Coronary artery (tissue), 2 donors: ENCODE measurements around the gene FRMPD4.

Experiments
- DNase-seq: peaks from one replicate; pipeline ENCODE4 v3.0.0-alpha.2; 2017; ENCODE audit warnings: low spot score
- H3K27ac ChIP-seq, 2 donors: fragments of 200-600 bp; sonication (generic); one replicate each; pipeline ENCODE4 v1.5.1; 2016 to 2019
- H3K4me3 ChIP-seq: fragments of 200-600 bp; sonication (generic); 2 replicates; pipeline ENCODE4 v1.5.1; 2016; ENCODE audit warnings: mild to moderate bottlenecking, moderate library complexity
- TF ChIP-seq, protein P1 (sequence below): fragments of 200-600 bp; sonication (generic); IDR thresholded peaks from one replicate; pipeline ENCODE4 v1.5.1; 2019; ENCODE audit warnings: antibody characterized with exemption

The FRMPD4 gene

DNA sequence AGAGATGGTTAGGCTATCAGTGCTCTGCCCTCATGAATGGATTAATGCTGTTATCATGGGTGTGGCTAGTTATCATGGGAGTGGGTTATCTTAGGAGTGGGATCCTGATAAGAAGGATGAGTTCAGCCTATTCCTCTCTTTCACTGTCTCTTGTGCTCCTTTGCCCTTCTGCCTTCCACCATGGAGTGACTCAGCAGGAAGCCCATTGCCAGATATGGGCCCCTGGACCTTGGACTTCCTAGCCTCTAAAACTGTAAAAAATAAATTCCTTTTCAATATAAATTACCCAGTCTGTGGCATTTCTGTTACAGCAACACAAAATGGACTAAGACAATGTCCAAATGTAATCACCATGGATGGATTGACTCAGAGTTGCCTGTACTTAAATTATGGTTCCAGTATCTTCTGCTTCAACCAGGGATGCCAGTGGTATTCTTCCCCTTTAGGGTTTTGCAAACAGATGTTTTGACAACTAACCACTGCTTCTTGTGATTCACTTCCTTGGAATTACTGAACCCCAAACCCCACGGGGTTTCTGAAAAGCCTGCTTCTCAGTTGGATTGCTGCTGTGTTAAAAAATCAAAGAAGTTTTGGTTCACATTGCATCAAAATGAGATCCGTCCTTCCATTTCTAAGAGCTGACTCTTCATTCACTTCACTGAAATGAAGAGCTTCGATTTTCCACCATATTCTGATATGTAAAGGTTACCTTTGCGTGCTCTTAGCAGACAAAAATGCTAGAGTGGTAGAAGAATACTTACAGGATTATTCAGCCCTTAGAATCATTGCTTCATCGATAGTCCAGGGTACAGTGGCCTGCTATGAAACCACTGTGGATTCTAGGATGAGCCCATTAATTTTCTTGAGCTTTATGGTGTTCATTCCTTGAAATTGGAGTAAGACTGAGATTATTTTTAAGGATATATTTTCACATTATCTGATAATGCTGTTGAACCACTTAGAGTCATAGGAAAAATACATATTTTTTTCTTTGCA lies 107.7 kb downstream of the FRMPD4 start:
- no peak for DNase-seq
- H3K27ac ChIP-seq: no peak overlapping the region
- no peak overlapping the region for H3K4me3 ChIP-seq
- TF ChIP-seq, protein P1, sequence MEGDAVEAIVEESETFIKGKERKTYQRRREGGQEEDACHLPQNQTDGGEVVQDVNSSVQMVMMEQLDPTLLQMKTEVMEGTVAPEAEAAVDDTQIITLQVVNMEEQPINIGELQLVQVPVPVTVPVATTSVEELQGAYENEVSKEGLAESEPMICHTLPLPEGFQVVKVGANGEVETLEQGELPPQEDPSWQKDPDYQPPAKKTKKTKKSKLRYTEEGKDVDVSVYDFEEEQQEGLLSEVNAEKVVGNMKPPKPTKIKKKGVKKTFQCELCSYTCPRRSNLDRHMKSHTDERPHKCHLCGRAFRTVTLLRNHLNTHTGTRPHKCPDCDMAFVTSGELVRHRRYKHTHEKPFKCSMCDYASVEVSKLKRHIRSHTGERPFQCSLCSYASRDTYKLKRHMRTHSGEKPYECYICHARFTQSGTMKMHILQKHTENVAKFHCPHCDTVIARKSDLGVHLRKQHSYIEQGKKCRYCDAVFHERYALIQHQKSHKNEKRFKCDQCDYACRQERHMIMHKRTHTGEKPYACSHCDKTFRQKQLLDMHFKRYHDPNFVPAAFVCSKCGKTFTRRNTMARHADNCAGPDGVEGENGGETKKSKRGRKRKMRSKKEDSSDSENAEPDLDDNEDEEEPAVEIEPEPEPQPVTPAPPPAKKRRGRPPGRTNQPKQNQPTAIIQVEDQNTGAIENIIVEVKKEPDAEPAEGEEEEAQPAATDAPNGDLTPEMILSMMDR: no peak

DNA sequence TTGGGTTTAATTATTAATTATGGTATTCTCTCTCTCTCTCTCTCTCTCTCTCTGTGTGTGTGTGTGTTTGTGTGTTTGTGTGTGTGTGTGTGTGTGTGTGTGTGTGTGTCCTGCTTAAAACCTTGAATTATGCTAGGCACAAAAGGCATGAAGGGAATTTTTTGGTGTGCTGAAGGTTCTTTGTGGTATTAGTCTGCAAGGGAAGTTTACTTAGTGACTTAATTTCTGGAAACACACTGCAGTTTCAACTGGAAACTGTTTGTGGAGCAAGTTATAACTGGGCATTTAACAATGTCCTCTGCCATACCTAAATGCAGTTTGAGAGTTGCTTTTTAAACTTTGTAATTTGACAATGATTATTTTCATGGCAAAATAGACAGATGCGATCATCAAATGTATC lies 111.7 kb downstream of the FRMPD4 start:
- H3K27ac ChIP-seq: no peak overlapping the region
- TF ChIP-seq, protein P1: no peak
- no peak for DNase-seq
- no peak overlapping the region for H3K4me3 ChIP-seq

DNA sequence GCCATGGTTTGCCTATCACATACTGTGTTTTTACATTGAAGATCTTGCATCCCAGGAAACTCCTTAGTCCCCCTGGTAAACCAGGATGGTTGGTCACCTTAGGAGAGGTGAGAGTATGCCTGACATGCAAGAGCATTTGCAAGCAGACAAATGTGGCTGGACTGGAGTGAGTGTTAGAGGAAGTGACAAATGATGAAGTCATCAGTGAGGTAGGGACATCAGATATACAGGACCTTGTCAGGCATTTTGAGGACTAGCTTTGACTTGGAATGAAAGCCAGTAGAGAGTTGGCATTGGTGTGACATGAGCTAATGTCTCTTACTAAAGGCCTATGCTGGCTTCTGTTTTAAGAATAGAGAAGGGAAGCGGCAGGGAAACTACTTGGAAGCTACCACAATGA lies 124.9 kb downstream of the FRMPD4 start:
- no peak for DNase-seq
- Histone ChIP-seq H3K27ac (no peak overlapping the region), H3K4me3 (no peak overlapping the region)
- TF ChIP-seq, protein P1: no peak

DNA sequence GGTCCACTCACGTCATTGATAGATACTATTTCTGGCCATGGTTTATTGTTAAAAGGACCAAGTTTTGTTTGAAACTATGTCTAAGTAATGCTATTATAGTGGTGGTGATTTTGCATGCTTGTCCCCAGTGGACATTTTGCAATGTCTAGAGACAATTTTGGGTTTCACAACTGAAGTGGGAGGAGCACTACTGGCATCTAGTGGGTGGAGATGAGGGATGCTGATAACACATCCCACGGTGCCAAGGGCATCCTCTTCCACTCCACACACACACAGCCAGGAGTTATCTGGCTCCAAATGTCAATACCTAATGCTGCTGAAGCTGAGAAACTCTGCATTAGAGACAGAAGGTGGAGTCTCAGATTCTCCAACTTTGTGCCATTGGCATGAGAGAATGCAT lies 131.2 kb downstream of the FRMPD4 start:
- H3K27ac ChIP-seq: no peak overlapping the region
- TF ChIP-seq, protein P1: no peak
- no peak for DNase-seq
- no peak overlapping the region for H3K4me3 ChIP-seq

DNA sequence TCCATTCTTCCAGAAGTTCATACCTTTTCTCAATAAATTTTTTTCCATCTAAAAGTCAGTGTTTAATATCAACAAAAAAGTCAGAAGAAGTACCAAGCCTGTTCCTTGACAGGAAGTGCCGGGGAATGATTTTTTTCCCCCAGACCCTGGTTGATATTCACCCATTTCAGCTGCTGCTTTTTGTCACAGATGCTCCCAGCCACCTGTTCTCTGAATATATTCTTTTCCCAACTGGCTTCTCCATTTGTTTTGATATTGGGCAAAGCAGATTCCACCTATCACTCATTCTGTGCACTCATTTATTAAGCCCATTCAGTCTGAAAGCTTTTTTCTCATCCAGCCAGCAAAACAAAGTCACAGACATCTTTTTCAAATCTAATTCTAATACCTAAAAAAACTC lies 139.9 kb downstream of the FRMPD4 start:
- H3K27ac ChIP-seq: no peak overlapping the region
- TF ChIP-seq, protein P1: no peak
- DNase-seq: no peak
- H3K4me3 ChIP-seq: no peak overlapping the region

DNA sequence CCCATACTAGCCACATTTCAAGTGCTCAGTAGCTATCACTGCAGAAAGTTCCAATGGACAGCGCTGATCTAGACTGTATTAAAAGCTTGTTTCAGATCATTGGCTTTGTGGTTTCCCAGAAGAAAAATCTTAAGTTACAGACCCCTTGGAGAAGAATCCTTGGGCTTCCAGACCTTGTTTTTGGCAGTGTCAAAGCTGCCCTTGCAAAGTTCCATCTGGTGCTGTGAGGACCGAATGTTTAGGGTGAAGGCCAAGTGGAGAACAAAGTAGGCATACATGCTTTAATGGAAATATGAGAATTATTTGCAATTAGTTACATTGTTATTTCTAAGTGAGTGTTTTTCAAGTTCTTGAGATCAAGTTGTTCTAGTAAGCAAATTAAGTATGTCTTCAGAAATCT lies 144.7 kb downstream of the FRMPD4 start:
- DNase-seq: no peak
- H3K27ac ChIP-seq: no peak overlapping the region
- TF ChIP-seq, protein P1: no peak
- H3K4me3 ChIP-seq: no peak overlapping the region
